HG02970 (cell line): Measurements from ENCODE around the gene KIRREL3.

Experiments used
- ATAC-seq: cut with Tn5 transposase; IDR thresholded peaks from one replicate; pipeline ENCODE4 v1.9.1; 2021; ENCODE audit warnings: mild to moderate bottlenecking, moderate library complexity, moderate number of reproducible peaks; ENCODE audit not compliant: unreplicated experiment, low FRiP score

Gene KIRREL3

GRCh38 chr11:126501641-126502040, 498.9 kb downstream of the KIRREL3 start:
- no peak for ATAC-seq

- no peak for ATAC-seq
These were observed 499.6 kb downstream of the KIRREL3 start for GRCh38 chr11:126500981-126501380.

GRCh38 chr11:126499131-126499752, 501.3 kb downstream of the KIRREL3 start:
- ATAC-seq = no peak

GRCh38 chr11:126498281-126498680, 502.3 kb downstream of the KIRREL3 start:
- no peak for ATAC-seq

- ATAC-seq = no peak
These were observed 502.9 kb downstream of the KIRREL3 start for GRCh38 chr11:126497581-126498122.

GRCh38 chr11:126496576-126497337, 503.8 kb downstream of the KIRREL3 start:
- no peak for ATAC-seq

GRCh38 chr11:126495281-126496220, 505.0 kb downstream of the KIRREL3 start:
- ATAC-seq = no peak

GRCh38 chr11:126494831-126495230, 505.7 kb downstream of the KIRREL3 start:
- ATAC-seq = no peak

- no peak for ATAC-seq
These were observed 508.1 kb downstream of the KIRREL3 start for GRCh38 chr11:126492331-126493082.

GRCh38 chr11:126491092-126491491, 509.5 kb downstream of the KIRREL3 start:
- no peak for ATAC-seq

GRCh38 chr11:126489836-126490660, 510.5 kb downstream of the KIRREL3 start:
- no peak for ATAC-seq

- ATAC-seq = no peak
These were observed 511.8 kb downstream of the KIRREL3 start for GRCh38 chr11:126488591-126489370.

- ATAC-seq = no peak
These were observed 512.9 kb downstream of the KIRREL3 start for GRCh38 chr11:126487711-126488110.

- ATAC-seq = no peak
These were observed 514.5 kb downstream of the KIRREL3 start for GRCh38 chr11:126485986-126486635.

- ATAC-seq = no peak
These were observed 515.4 kb downstream of the KIRREL3 start for GRCh38 chr11:126485021-126485792.

- no peak for ATAC-seq
These were observed 516.3 kb downstream of the KIRREL3 start for GRCh38 chr11:126484266-126484665.

- ATAC-seq = no peak
These were observed 516.9 kb downstream of the KIRREL3 start for GRCh38 chr11:126483621-126484195.
